K562 (cell line): ENCODE data around the gene ASB2. TPM values are rescaled to one million over a fixed set of nuclear protein-coding genes. Genes with fewer than 3 reads are reported as not detected.

Source experiments
- ATAC-seq: fragments of 200-7000 bp; cut with Tn5 transposase; 3 replicates; pipeline ENCODE4 v1.9.1; 2020; ENCODE audit warnings: moderate library complexity
- BruUV-seq: library from RNA; stranded (reverse); fragments of 400-500 nt; replicated peaks from 2 replicates; lab custom pipeline; 2021; lab: Mats Ljungman, UMichigan
- CTCF ChIA-PET: fragments of 300-600 bp; formaldehyde crosslinking; extraction: SDS; loops from one replicate; lab custom pipeline; 2021; ENCODE audit warnings: low intra/inter-chr PET ratio; lab: Yijun Ruan, JAX
- POLR2A ChIA-PET: fragments of 300-600, 350-650 bp; sonication (Branson Sonifier 250); formaldehyde crosslinking; extraction: SDS; loops from one replicate; lab custom pipeline; 2021; ENCODE audit warnings: antibody characterized with exemption, inconsistent platforms; lab: Yijun Ruan, JAX
- DNase-seq, 4 experiments: peaks; one replicate each; pipeline versions ENCODE4 v3.0.0 to v3.0.0-alpha.2; 2011 to 2018; ENCODE audit warnings: low spot score in 3 of 4, mixed read lengths in 3 of 4; ENCODE audit errors: extremely low read depth in 1 of 4
- FAIRE-seq: peaks from 2 replicates; lab custom pipeline; 2011; peaks lifted over from hg19 to GRCh38; lab: Jason Lieb, UNC
- H2AFZ ChIP-seq: 2 replicates; pipeline ENCODE4 v1.6.0; 2011; ENCODE audit warnings: low read depth, low read length, control low read depth, inconsistent platforms
- H3K27ac ChIP-seq: fragments of 200-600 bp; 3 replicates; pipeline ENCODE4 v1.8.0; 2011; ENCODE audit warnings: low read depth, mild to moderate bottlenecking, control low read depth, inconsistent platforms, low read length, moderate library complexity, mixed read lengths; ENCODE audit errors: extremely low read depth
- H3K27me3 ChIP-seq, 2 experiments: fragments of 300-600 bp in 1 of 2; 2 replicates in 1 of 2; 3 replicates in 1 of 2; pipeline versions ENCODE4 v1.6.0 to v1.8.0; 2011; ENCODE audit warnings: inconsistent platforms in 2 of 2, low read length in 2 of 2, mild to moderate bottlenecking in 1 of 2, mixed read lengths in 1 of 2, moderate library complexity in 1 of 2; ENCODE audit not compliant: control insufficient read depth in 2 of 2, insufficient read depth in 2 of 2
- H3K36me3 ChIP-seq: fragments of 300-600 bp; 3 replicates; pipeline ENCODE4 v1.8.0; 2011; ENCODE audit warnings: mild to moderate bottlenecking, low read length, inconsistent platforms; ENCODE audit not compliant: control insufficient read depth, insufficient read depth
- H3K4me1 ChIP-seq, 2 experiments: fragments of 200-600 bp in 1 of 2; replicated peaks in 1 of 2; 2 replicates in 1 of 2; 3 replicates in 1 of 2; pipeline versions ENCODE4 v1.5.1 to v1.8.0; 2011; ENCODE audit warnings: inconsistent platforms in 2 of 2, low read length in 2 of 2, mild to moderate bottlenecking in 1 of 2, mixed read lengths in 1 of 2, moderate library complexity in 1 of 2; ENCODE audit not compliant: control insufficient read depth in 2 of 2, insufficient read depth in 2 of 2
- H3K4me2 ChIP-seq: 2 replicates; pipeline ENCODE4 v1.6.1; 2011; ENCODE audit warnings: low read length, control low read depth, inconsistent platforms, mixed read lengths; ENCODE audit not compliant: insufficient read depth
- H3K4me3 ChIP-seq: fragments of 200-600 bp; sonication (generic), shearing (Covaris generic); 2 replicates; pipeline ENCODE4 v1.5.1; 2016; ENCODE audit warnings: control low read depth, inconsistent platforms
- H3K79me2 ChIP-seq: fragments of 200-600 bp; 3 replicates; pipeline ENCODE4 v1.8.0; 2011; ENCODE audit warnings: low read length, inconsistent platforms; ENCODE audit not compliant: control insufficient read depth, insufficient read depth
- H3K9ac ChIP-seq, 2 experiments: 2 replicates each; pipeline versions ENCODE4 v1.6.0 to v1.6.1; 2011; ENCODE audit warnings: low read depth in 2 of 2, low read length in 2 of 2, control low read depth in 1 of 2, inconsistent platforms in 1 of 2, mild to moderate bottlenecking in 1 of 2, mixed read lengths in 1 of 2; ENCODE audit not compliant: insufficient read depth in 1 of 2
- H3K9me1 ChIP-seq: one replicate; pipeline ENCODE4 v1.6.0; 2011; ENCODE audit warnings: inconsistent platforms, mild to moderate bottlenecking, low read length, moderate library complexity; ENCODE audit not compliant: control insufficient read depth, insufficient read depth
- H3K9me3 ChIP-seq: replicated peaks from 2 replicates; pipeline ENCODE4 v1.5.1; 2011; ENCODE audit warnings: low read depth, low read length, inconsistent platforms; ENCODE audit not compliant: control insufficient read depth, insufficient read depth
- H4K20me1 ChIP-seq: replicated peaks from 2 replicates; pipeline ENCODE4 v1.6.1; 2011; ENCODE audit warnings: low read length, inconsistent platforms, mixed read lengths; ENCODE audit not compliant: control insufficient read depth, insufficient read depth
- EGR1 ChIP-seq: fragments of 450-650 bp; conservative IDR thresholded peaks from 2 replicates; pipeline ENCODE4 v1.6.1; 2017; ENCODE audit warnings: mild to moderate bottlenecking
- EP300 ChIP-seq: IDR thresholded peaks from 2 replicates; pipeline ENCODE4 v1.6.1; 2012; ENCODE audit warnings: low read length, improper control_type of control experiment
- MEF2A ChIP-seq: IDR thresholded peaks from 2 replicates; pipeline ENCODE4 v1.6.1; 2011; ENCODE audit warnings: low read depth, mild to moderate bottlenecking, low read length, moderate library complexity; ENCODE audit not compliant: control insufficient read depth
- NFE2L1 ChIP-seq: fragments of 450-650 bp; IDR thresholded peaks from 2 replicates; pipeline ENCODE4 v1.6.1; 2016; ENCODE audit warnings: missing genetic modification characterization, low read depth, mild to moderate bottlenecking, missing compliant biosample characterization, moderate library complexity, borderline replicate concordance
- SLC30A9 ChIP-seq: fragments of 250-450 bp; sonication (Bioruptor Pico); IDR thresholded peaks from 2 replicates; pipeline ENCODE4 v1.8.0; 2022; ENCODE audit warnings: mild to moderate bottlenecking, moderate library complexity
- SMAD1 ChIP-seq: fragments of 150-350 bp; IDR thresholded peaks from 2 replicates; pipeline ENCODE4 v1.6.1; 2014; ENCODE audit warnings: low read length, low read depth; ENCODE audit not compliant: partially characterized antibody
- TAF9B ChIP-seq: fragments of 450-650 bp; IDR thresholded peaks from 2 replicates; pipeline ENCODE4 v1.6.1; 2018; ENCODE audit warnings: mild to moderate bottlenecking; ENCODE audit not compliant: partially characterized antibody
- ZNF12 ChIP-seq: sonication (generic); formaldehyde crosslinking; IDR thresholded peaks from 2 replicates; pipeline ENCODE4 v1.4.0; 2020; ENCODE audit warnings: mild to moderate bottlenecking, missing genetic modification reagents
- ZNF436 ChIP-seq: fragments of 250-450, 450-650 bp; sonication (Bioruptor Pico); formaldehyde crosslinking; IDR thresholded peaks from 2 replicates; pipeline ENCODE4 v1.7.0; 2020; ENCODE audit warnings: mild to moderate bottlenecking
- ZSCAN29 ChIP-seq: fragments of 450-650 bp; IDR thresholded peaks from 2 replicates; pipeline ENCODE4 v1.6.1; 2017
- ZSCAN32 ChIP-seq: fragments of 450-650 bp; formaldehyde crosslinking; IDR thresholded peaks from 2 replicates; pipeline ENCODE4 v1.4.0; 2020; ENCODE audit warnings: mild to moderate bottlenecking, moderate library complexity
- WGBS: fragments of 100-300 bp; shearing (Covaris generic); methylation state at CpG from one replicate; pipeline ENCODE4 v1.1.6; 2016; ENCODE audit warnings: low coverage, mixed read lengths; ENCODE audit not compliant: insufficient coverage; ENCODE audit errors: missing lambda C conversion rate; 5-methylcytosine and 5-hydroxymethylcytosine counted together
- in situ Hi-C: fragments of 300-500 bp; cut with MboI; formaldehyde crosslinking; loops from 4 replicates; pipeline ENCODE4 v1.15.0; 2018; ENCODE audit warnings: inconsistent platforms, mixed read lengths
- intact Hi-C: fragments of 100-400 bp; cut with micrococcal nuclease; formaldehyde crosslinking; loops from 2 replicates; pipeline ENCODE4 v1.14.2; 2022
- polyA plus RNA-seq, 8 experiments: library from polyadenylated mRNA; depleted of rRNA in 4 of 8; stranded (reverse) in 5 of 8; unstranded in 3 of 8; fragments of >200 nt; fragmentation: Nextera tagmentation in 2 of 8; fragmentation: Illumina TruSeq in 1 of 8; extraction: Ambion mirVana in 2 of 8; extraction: Trizol in 1 of 8; gene quantifications; 2 replicates each; pipeline versions ENCODE4 v1.2.1 to v1.2.3, GENCODE V29; 2011 to 2014; ENCODE audit warnings: inconsistent platforms in 1 of 8, missing spikeins in 1 of 8
- total RNA-seq, 7 experiments: library from RNA; depleted of rRNA in 6 of 7; stranded (reverse); fragments of >200 nt in 6 of 7; fragmentation: Illumina TruSeq in 2 of 7; extraction: Trizol in 2 of 7; gene quantifications; 2 replicates each; pipeline versions ENCODE4 v1.2.1 to v1.2.3, GENCODE V29; 2011 to 2021; ENCODE audit warnings: low replicate concordance in 1 of 7
- TF ChIP-seq, protein P1 (sequence below): fragments of 250-450 bp; sonication (Bioruptor Pico); IDR thresholded peaks from 2 replicates; pipeline ENCODE4 v1.5.0; 2021; ENCODE audit warnings: mild to moderate bottlenecking, borderline replicate concordance
- TF ChIP-seq, protein P2 (sequence below): fragments of 250-450 bp; sonication (Bioruptor Pico); IDR thresholded peaks from 2 replicates; pipeline ENCODE4 v1.5.1; 2021; ENCODE audit warnings: mild to moderate bottlenecking
- TF ChIP-seq, protein P3 (sequence below), 2 experiments: IDR thresholded peaks; 2 replicates each; pipeline ENCODE4 v1.6.1; 2012; ENCODE audit warnings: improper control_type of control experiment in 2 of 2, low read depth in 2 of 2, low read length in 2 of 2, borderline replicate concordance in 1 of 2

The ASB2 gene
- total and polyA plus RNA-seq, 9 of the 15 experiments (the other 6 are each of a cell fraction or from before 2014, with no cell fraction given), result not detected

DNA sequence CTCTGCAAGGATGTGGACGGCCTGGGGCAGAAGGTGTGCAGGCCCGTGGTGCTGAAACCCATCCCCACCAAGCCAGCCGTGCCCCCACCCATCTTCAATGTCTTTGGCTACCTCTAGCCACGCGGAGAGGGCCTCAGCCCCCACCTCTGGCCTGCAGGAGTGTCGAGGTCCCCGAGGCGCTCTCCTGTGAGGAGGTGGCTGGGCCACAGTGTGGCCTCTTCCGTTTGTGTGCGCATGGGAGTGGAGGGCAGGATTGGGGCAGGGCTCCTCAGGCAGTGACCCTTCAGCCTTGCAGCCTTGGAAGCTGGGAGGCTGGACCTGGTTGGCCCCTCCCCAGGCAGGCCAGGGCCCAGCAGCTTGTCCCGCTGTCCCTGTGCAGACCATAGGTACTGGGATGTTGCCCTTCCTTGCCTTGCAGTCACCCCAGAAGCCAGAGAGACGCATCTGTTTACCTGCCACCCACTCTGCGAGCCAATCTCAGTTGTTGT is 47.3 kb downstream of the ASB2 start:
- POLR2A ChIA-PET, result no interaction called here
- H2AFZ ChIP-seq, result no peak overlapping the region
- H3K9ac ChIP-seq, result no peak overlapping the region
- DNase-seq (no peak), ATAC-seq (no peak), FAIRE-seq (no peak)
- no peaks in the 10 kb centered on the region for H3K9me1 ChIP-seq
- CTCF ChIA-PET, result no interaction called here
- no peak overlapping the region for H3K4me3 ChIP-seq
- no peak overlapping the region for H3K4me2 ChIP-seq
- no peaks in the 10 kb centered on the region for H3K4me1 ChIP-seq
- no peaks in the 10 kb centered on the region for H3K9me3 ChIP-seq
- H3K36me3 ChIP-seq, result no peaks in the 10 kb centered on the region
- no peaks in the 10 kb centered on the region for H3K79me2 ChIP-seq
- WGBS, result 0% methylated on average over 5 of the region's 13 CpGs
- peaks cover 0 to 28% of the 10 kb centered on the region in 2 experiments; a peak in 3 of 5 replicates for H3K27me3 ChIP-seq
- no peaks in the 10 kb centered on the region for H4K20me1 ChIP-seq
- TF ChIP-seq, protein P1, sequence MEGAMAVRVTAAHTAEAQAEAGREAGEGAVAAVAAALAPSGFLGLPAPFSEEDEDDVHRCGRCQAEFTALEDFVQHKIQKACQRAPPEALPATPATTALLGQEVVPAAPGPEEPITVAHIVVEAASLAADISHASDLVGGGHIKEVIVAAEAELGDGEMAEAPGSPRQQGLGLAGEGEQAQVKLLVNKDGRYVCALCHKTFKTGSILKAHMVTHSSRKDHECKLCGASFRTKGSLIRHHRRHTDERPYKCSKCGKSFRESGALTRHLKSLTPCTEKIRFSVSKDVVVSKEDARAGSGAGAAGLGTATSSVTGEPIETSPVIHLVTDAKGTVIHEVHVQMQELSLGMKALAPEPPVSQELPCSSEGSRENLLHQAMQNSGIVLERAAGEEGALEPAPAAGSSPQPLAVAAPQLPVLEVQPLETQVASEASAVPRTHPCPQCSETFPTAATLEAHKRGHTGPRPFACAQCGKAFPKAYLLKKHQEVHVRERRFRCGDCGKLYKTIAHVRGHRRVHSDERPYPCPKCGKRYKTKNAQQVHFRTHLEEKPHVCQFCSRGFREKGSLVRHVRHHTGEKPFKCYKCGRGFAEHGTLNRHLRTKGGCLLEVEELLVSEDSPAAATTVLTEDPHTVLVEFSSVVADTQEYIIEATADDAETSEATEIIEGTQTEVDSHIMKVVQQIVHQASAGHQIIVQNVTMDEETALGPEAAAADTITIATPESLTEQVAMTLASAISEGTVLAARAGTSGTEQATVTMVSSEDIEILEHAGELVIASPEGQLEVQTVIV (CRISPR knock-in tag), result no peak
- TF ChIP-seq TAF9B (no peak), ZSCAN29 (no peak), NFE2L1 (no peak), ZSCAN32 (CRISPR knock-in tag) (no peak), EGR1 (no peak), ZNF436 (no peak), ZNF12 (CRISPR knock-in tag) (no peak), SMAD1 (no peak), SLC30A9 (CRISPR knock-in tag) (no peak), EP300 (no peak), MEF2A (no peak)
- TF ChIP-seq, protein P2, sequence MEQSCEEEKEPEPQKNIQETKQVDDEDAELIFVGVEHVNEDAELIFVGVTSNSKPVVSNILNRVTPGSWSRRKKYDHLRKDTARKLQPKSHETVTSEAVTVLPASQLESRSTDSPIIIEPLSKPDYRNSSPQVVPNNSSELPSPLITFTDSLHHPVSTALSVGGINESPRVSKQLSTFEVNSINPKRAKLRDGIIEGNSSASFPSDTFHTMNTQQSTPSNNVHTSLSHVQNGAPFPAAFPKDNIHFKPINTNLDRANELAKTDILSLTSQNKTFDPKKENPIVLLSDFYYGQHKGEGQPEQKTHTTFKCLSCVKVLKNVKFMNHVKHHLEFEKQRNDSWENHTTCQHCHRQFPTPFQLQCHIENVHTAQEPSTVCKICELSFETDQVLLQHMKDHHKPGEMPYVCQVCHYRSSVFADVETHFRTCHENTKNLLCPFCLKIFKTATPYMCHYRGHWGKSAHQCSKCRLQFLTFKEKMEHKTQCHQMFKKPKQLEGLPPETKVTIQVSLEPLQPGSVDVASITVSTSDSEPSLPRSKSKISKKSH, result no peak
- TF ChIP-seq, protein P3, sequence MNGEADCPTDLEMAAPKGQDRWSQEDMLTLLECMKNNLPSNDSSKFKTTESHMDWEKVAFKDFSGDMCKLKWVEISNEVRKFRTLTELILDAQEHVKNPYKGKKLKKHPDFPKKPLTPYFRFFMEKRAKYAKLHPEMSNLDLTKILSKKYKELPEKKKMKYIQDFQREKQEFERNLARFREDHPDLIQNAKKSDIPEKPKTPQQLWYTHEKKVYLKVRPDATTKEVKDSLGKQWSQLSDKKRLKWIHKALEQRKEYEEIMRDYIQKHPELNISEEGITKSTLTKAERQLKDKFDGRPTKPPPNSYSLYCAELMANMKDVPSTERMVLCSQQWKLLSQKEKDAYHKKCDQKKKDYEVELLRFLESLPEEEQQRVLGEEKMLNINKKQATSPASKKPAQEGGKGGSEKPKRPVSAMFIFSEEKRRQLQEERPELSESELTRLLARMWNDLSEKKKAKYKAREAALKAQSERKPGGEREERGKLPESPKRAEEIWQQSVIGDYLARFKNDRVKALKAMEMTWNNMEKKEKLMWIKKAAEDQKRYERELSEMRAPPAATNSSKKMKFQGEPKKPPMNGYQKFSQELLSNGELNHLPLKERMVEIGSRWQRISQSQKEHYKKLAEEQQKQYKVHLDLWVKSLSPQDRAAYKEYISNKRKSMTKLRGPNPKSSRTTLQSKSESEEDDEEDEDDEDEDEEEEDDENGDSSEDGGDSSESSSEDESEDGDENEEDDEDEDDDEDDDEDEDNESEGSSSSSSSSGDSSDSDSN (IDR thresholded peaks at IDR 0.05; ENCODE audit: borderline replicate concordance in 1 of 2, low read depth in 2 of 2, low read length in 2 of 2), result no peak
- BruUV-seq, result no TSS peak
- intact Hi-C loops, result loop anchor here (10.0 kb wide), 1 partner anchor 1076 kb away; no protein-coding TSS in a partner anchor
- H3K27ac ChIP-seq, result no peak overlapping the region
- in situ Hi-C loops, result no loop called here
